Urinary bladder (tissue), 4 donors: Measurements from ENCODE around the gene FYTTD1. TPM values are rescaled to one million over a fixed set of nuclear protein-coding genes. Genes with fewer than 3 reads are reported as not detected.

Source experiments
- DNase-seq: peaks from one replicate; pipeline ENCODE4 v3.0.0-alpha.2; 2015; ENCODE audit errors: extremely low spot score
- H3K27ac ChIP-seq: one replicate; pipeline ENCODE4 v1.5.1; 2013; ENCODE audit warnings: low read depth, mild to moderate bottlenecking, moderate library complexity
- H3K36me3 ChIP-seq: one replicate; pipeline ENCODE4 v1.6.1; 2013; ENCODE audit warnings: mild to moderate bottlenecking, moderate library complexity; ENCODE audit not compliant: insufficient read depth
- H3K4me1 ChIP-seq: one replicate; pipeline ENCODE4 v1.6.1; 2013; ENCODE audit warnings: mild to moderate bottlenecking, moderate library complexity; ENCODE audit not compliant: insufficient read depth
- H3K4me3 ChIP-seq: one replicate; pipeline ENCODE4 v1.5.1; 2013; ENCODE audit warnings: low read depth, low read length
- WGBS: extraction: QIAGEN DNeasy Blood & Tissue Kit; methylation state at CpG from one replicate; pipeline ENCODE4 v1.1.7; 2013; 5-methylcytosine and 5-hydroxymethylcytosine counted together
- polyA plus RNA-seq: library from polyadenylated mRNA; stranded (reverse); fragments of 200-250 nt; gene quantifications from one replicate; pipeline ENCODE4 v1.2.3, GENCODE V29; 2013
- total RNA-seq: library from RNA; depleted of rRNA; stranded (reverse); fragments of >200 nt; gene quantifications from one replicate; pipeline ENCODE4 v1.2.3, GENCODE V29; 2014
- donor health status: healthy with polysubstance abuse.
- donor health status: healthy.

FYTTD1 gene
- total and polyA plus RNA-seq, 2 donors: 36.5 to 56.4 TPM

- Histone ChIP-seq H3K4me3 (no peak overlapping the region), H3K27ac (no peak overlapping the region), H3K36me3 (no peaks in the 10 kb centered on the region), H3K4me1 (no peaks in the 10 kb centered on the region)
- WGBS: 45% methylated on average over 2 of the region's 2 CpGs
- no peak for DNase-seq
Measured at GRCh38 chr3:197809356-197810020, 59.8 kb downstream of the FYTTD1 start.

- H3K4me3 ChIP-seq: no peak overlapping the region
- no peaks in the 10 kb centered on the region for H3K36me3 ChIP-seq
- H3K27ac ChIP-seq: no peak overlapping the region
- DNase-seq: no peak
- H3K4me1 ChIP-seq: no peaks in the 10 kb centered on the region
- 87% methylated on average over 6 of the region's 6 CpGs for WGBS
Measured at GRCh38 chr3:197810901-197811300, 61.2 kb downstream of the FYTTD1 start.

GRCh38 chr3:197811343-197811742, 61.7 kb downstream of the FYTTD1 start:
- Histone ChIP-seq H3K4me3 (no peak overlapping the region), H3K4me1 (no peaks in the 10 kb centered on the region), H3K27ac (no peak overlapping the region), H3K36me3 (no peaks in the 10 kb centered on the region)
- no peak for DNase-seq
- 82% methylated on average over 3 of the region's 3 CpGs for WGBS

GRCh38 chr3:197814372-197814771, 64.7 kb downstream of the FYTTD1 start:
- H3K36me3 ChIP-seq: peaks cover 2% of the 10 kb centered on the region
- H3K4me3 ChIP-seq: no peak overlapping the region
- DNase-seq: no peak
- 90% methylated on average over 4 of the region's 4 CpGs for WGBS
- H3K27ac ChIP-seq: no peak overlapping the region
- no peaks in the 10 kb centered on the region for H3K4me1 ChIP-seq

GRCh38 chr3:197820550-197821335, 71.1 kb downstream of the FYTTD1 start:
- Histone ChIP-seq H3K36me3 (peaks cover 2% of the 10 kb centered on the region), H3K4me1 (no peaks in the 10 kb centered on the region), H3K27ac (no peak overlapping the region), H3K4me3 (no peak overlapping the region)
- 61% methylated on average over 8 of the region's 8 CpGs for WGBS
- no peak for DNase-seq

- WGBS: 93% methylated on average over 3 of the region's 3 CpGs
- no peak for DNase-seq
- H3K36me3 ChIP-seq: peaks cover 2% of the 10 kb centered on the region
- H3K4me1 ChIP-seq: no peaks in the 10 kb centered on the region
- no peak overlapping the region for H3K27ac ChIP-seq
- no peak overlapping the region for H3K4me3 ChIP-seq
Measured at GRCh38 chr3:197829397-197830045, 79.8 kb downstream of the FYTTD1 start.

- DNase-seq: no peak
- Histone ChIP-seq H3K4me3 (no peak overlapping the region), H3K4me1 (no peaks in the 10 kb centered on the region), H3K27ac (no peak overlapping the region), H3K36me3 (peaks cover 2% of the 10 kb centered on the region)
- 88% methylated on average over 6 of the region's 6 CpGs for WGBS
Measured at GRCh38 chr3:197830308-197830966, 80.8 kb downstream of the FYTTD1 start.

- Histone ChIP-seq H3K4me3 (no peak overlapping the region), H3K27ac (no peak overlapping the region), H3K4me1 (no peaks in the 10 kb centered on the region), H3K36me3 (peaks cover 2% of the 10 kb centered on the region)
- WGBS: 96% methylated on average over 8 of the region's 8 CpGs
- no peak for DNase-seq
Measured at GRCh38 chr3:197830967-197831313, 81.3 kb downstream of the FYTTD1 start.

GRCh38 chr3:197833930-197834715, 84.4 kb downstream of the FYTTD1 start:
- Histone ChIP-seq H3K27ac (no peak overlapping the region), H3K4me3 (no peak overlapping the region), H3K4me1 (no peaks in the 10 kb centered on the region), H3K36me3 (peaks cover 2% of the 10 kb centered on the region)
- WGBS: 93% methylated on average over 8 of the region's 8 CpGs
- DNase-seq: no peak

- no peaks in the 10 kb centered on the region for H3K4me1 ChIP-seq
- H3K36me3 ChIP-seq: peaks cover 2% of the 10 kb centered on the region
- no peak for DNase-seq
- WGBS: 92% methylated on average over 5 of the region's 5 CpGs
- no peak overlapping the region for H3K4me3 ChIP-seq
- no peak overlapping the region for H3K27ac ChIP-seq
Measured at GRCh38 chr3:197835509-197835908, 85.8 kb downstream of the FYTTD1 start.

GRCh38 chr3:197836244-197836643, 86.6 kb downstream of the FYTTD1 start:
- H3K4me3 ChIP-seq: no peak overlapping the region
- peaks cover 2% of the 10 kb centered on the region for H3K36me3 ChIP-seq

More at GRCh38 chr3:197836244-197836643, 86.6 kb downstream of the FYTTD1 start:
- H3K4me1 ChIP-seq: no peaks in the 10 kb centered on the region
- peak; percentile 5 for DNase-seq
- H3K27ac ChIP-seq: no peak overlapping the region
